GF-D8 (cell line): ENCODE measurements around the gene UBE2G2.
"Not testable (repeated sequence)": the region's sequence is repeated elsewhere in the genome, so short reads cannot be mapped to it uniquely, and the experiment has no call there.

Source experiments
- DNase-seq: peaks from one replicate; lab custom pipeline; 2025; lab: John Stamatoyannopoulos, UW

The UBE2G2 gene

DNA sequence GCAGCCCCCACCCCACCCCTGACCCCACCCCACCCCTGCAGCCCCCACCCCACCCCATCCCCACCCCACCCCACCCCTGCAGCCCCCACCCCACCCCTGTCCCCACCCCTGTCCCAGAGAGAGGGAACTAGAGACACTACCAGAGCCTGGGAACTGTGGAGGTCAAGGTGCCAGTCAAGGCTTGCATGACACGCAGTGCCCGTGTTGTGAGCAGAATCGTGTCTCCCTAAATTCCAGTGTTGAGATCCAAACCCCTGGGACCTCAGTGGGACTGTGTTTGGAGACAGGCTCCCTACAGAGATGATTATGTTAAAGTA, 34.7 kb upstream of the UBE2G2 start:
- DNase-seq = no peak

DNA sequence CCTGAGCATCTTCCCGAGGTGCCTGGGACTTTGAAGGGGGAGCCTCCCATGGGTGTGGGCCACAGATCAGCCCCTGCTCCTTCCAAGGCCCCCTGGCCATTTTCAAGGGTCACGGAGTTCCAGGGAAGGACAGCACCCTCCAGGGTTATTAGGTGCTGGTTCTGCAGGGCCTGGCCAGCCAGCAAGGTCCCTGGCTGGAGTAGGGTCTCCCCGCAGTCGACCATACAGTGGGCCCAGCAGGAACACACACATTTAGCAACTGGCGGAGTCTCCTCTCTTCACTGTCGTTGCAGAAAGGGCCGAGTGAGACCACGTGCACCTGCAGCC, 34.0 kb upstream of the UBE2G2 start:
- DNase-seq = no peak

DNA sequence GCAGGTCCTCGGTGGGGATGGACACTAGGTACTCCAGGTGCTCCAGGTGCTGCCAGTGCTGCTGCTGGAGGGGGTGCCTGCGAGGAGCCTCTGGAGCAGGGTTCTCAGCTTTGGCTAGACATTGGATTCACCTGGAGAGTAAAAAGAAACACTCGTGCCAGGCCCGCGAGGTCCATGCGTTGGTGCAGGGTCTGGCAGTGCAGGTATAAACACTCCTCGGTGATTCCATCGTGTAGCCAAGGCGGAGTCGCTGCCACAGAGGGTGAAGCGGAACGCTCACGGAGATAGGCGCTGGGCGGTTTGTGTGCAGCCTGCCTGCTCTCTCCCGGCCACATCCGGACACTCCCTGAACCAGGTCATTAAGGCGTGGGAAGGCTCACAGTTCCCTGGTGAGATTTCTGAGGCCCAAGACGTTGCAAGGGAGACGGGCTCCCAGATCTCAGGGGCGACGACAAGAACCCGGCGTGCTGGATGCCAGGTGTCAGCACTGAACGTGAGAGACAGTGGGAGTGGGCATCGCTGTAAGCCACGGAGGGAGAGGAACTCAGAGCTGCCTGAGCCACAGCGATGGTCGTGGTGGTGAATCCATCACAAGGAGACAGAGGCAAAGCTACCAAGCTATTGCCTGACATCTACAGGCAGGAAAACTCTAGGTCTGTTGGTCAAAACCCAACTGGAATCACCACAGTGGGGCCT, 33.5 kb upstream of the UBE2G2 start:
- DNase-seq = no peak

DNA sequence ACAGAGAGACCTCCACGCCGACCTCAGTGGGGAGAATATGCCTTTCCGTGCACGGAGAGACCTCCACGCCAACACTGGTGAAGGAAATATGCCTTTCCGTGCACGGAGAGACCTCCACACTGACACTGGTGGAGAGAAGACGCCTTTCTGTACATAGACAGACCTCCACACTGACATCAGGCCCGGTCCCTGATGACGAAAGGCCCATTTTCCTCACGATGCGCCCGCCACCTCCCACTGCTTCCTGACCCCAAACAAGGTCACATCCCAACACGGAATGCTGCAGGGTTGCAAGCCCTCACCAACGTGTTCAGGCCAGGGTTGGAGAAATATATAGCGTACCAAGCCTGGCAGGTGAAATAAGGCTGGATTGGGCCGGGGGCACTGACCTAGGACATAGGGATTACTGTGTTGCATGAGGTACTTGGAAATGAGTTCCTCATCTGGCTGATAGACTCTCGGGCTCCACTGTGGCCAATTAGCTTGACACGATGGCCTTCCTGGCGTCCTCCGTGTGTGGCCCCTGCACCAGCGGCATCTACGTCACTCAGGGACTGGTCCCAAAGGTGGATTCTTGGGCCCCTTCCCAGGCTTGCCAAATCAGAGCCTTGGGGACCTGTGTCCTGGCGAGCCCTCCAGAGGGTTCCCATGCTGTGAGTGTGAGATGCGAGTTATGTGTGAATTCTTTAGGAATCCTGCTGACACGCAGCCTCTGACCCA, 32.8 kb upstream of the UBE2G2 start:
- no peak for DNase-seq

DNA sequence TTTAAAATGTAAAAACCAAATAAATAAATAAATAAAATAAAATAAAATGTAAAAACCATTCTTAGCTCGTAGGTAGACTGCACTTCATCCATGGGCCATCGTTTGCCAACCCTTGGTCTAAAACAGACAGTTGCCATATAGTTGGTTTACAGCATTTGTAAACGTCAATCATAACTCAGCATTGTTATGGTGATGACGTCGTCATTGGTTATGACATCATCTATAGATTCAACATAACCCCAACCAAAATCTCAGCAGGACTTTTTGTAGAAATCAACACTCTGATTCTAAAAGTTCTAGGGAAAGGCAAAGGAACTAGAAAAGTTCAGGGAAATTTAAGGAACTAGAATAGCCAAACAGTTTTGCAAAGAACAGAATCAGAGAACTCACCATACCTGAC, 32.0 kb upstream of the UBE2G2 start:
- no peak for DNase-seq

DNA sequence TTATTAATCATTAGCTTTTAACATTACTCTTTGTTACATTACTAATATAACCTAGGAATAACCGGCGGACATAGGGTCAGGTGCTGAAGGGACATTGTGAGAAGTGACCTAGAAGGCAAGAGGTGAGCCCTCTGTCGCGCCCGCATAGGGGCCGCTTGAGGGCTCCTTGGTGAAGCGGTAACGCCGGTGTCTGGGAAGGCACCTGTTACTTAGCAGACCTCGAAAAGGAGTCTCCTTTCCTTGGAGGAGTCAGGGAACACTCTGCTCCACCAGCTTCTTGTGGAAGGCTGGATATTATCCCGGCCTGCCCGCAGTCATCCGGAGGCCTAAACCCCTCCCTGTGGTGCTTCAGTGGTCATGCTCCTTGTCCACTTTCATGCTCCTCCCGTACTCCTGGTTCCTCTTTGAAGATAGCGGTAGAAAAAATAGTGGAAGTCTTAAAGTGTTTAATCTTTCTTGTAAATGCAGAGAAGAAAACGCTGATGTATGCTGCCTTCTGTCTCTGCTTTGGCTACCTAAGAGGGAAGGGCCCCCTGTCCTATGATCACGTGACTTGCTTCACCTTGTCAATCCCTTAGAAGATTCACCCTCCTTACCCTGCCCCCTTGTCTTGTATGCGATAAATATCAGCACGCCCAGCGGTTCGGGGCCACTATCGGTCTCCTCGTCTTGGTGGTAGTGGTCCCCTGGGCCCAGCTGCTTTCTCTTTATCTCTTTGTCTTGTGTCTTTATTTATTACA, 31.1 kb upstream of the UBE2G2 start:
- not testable (repeated sequence) for DNase-seq

DNA sequence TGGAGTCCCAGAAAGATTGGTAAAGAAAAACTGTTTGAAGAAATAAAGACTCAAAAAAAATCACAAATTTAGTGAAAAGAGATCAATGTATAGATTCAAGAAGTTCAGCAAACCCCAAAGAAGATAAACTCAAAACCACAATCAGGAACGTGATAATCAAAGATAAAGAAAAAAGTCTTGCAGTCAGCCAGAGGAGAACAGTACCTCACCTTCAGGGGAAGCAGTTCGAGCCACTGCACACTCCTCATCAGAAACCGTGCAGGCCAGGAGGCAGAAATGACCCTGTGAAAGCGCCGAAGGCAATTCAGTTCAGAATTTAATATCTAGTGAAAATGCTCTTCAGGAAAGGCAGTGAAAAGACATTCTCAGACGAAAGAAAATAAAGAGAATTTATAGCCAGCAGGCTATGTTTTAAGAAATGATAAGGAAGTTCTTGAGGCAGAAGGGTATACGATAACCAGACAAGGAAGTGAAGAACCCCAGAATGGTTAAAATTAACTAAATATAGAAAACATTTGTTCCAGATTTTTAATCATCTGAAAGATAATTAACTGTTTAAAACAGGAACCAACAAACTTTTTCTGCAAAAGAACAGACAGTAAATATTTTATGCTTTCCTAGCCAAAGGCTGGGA, 29.7 kb upstream of the UBE2G2 start:
- peak; percentile 23 for DNase-seq

DNA sequence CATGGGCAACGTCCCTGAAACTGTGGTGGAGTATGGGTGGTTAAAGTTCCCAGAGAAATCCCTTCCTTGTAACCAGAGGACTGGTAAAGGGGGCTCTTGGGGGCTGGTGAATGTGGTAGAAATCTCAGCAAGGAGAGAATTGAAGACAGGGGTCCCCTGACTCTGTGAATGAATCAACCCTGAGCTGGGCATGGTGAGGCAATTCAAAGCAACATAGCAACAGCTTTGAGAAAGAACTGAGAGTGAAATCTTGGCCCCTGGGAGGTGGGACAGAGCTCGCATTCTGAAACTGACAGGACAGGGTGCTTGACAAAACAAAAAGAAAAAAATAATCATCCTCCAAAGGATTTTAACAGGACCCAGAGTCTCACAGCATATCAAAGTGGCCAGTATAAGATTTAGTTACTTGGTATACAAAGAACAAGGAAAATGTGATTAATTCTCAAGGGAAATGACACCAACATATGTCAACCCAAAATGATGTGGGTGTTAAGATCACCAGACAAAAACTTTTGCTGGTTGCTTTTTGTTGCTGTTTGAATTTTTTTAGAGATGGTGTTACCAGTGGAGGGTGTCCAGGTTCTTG, 28.0 kb upstream of the UBE2G2 start:
- DNase-seq = no peak

DNA sequence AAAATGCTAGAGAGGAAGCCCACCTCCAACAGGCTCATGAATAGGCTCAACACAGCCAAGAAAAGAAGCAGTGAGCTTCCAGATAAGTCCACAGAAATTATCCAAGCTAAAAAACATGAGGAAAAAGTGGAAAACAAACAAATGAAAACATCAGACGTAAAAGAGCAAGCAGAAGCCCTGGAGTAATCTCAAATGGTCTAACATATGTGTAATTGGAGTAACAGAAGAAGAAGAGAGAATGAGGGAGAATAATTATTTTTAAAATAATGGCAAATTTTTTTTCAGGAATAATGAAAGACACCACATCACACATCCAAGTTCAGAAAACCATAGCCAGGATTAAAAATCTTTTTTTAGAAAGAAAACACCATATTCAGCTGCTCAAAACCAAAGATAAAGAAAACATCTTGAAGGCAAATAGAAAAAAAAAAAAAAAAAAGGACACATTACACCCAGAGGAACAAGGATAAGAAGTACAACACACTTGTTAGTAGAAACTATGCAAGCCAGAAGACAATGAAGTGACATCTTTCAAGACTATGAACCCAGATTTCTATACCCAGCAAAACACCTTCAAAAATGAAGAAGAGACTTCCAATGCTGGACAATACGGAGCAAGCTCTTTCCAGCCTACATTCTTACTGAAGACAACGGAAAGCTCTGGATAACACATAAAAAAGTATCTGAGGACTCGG, 26.9 kb upstream of the UBE2G2 start:
- DNase-seq = no peak

DNA sequence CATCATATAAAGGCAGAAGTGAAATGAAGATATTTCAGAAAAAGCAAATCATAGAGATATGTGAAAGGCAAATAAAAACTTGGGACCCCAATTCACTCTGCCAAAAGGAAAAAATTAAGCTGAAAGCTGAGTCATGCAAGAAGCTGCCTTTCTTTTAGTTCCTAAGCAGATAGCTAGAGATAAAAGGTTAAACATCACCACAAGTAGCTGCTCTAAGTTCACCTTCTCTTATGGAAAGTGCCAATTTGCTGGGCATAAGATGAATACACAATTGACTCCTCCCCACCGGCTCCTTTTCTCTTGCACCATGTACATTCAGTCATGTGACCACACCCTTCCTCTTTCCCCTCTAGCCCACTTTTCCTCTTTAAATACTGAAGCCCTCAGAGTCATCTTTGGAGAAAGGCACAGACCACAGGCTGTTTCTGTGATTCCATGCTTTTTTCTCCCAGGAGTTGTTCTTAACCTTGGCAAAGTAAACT, 21.6 kb upstream of the UBE2G2 start:
- DNase-seq = no peak

DNA sequence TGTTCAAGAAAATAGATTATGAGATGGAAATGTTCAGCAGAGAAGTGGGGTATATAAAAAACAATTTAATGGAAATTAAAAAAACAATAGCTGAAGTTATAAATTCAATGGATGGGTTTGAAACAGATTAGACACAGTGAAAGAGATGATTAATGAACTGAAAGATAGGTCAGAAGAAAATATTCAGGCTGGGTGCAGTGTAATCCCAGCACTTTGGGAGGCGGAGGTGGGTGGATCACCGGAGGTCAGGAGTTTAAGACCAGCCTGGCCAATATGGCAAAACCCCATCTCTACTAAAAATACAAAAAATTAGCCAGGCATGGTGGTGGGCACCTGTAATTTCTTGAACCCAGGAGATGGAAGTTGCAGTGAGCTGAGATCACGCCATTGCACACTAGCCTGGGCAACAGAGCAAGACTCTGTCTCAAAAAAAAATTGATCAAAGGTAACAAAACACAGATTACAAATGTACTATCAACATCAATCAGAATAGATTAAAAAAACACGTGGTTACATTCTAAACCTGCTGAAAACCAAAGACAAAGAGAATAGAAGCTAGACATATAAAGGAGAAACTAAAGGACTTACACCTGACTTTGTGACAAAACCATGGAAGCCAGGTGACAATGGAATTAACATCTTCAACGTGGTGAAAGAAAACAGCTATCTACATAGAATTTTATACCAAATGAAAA, 21.0 kb upstream of the UBE2G2 start:
- no peak for DNase-seq

DNA sequence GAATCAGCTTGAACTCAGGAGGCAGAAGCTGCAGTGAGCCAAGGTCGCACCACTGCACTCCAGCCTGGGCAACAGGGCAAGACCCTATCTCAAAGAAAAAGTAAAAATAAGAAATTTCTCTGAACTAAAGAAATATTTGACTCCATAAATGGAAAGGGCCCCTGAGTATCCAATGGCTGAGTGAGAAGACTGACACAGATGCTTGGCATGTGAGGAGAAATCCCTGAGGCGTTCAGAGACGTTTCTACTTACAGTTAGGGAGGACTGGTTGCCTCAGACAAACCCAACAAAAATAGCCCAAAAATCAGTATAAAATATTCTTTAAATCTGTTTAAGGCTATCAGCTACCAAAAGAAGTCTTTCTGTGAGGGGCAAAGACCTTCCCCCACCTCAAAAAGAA, 19.2 kb upstream of the UBE2G2 start:
- no peak for DNase-seq

DNA sequence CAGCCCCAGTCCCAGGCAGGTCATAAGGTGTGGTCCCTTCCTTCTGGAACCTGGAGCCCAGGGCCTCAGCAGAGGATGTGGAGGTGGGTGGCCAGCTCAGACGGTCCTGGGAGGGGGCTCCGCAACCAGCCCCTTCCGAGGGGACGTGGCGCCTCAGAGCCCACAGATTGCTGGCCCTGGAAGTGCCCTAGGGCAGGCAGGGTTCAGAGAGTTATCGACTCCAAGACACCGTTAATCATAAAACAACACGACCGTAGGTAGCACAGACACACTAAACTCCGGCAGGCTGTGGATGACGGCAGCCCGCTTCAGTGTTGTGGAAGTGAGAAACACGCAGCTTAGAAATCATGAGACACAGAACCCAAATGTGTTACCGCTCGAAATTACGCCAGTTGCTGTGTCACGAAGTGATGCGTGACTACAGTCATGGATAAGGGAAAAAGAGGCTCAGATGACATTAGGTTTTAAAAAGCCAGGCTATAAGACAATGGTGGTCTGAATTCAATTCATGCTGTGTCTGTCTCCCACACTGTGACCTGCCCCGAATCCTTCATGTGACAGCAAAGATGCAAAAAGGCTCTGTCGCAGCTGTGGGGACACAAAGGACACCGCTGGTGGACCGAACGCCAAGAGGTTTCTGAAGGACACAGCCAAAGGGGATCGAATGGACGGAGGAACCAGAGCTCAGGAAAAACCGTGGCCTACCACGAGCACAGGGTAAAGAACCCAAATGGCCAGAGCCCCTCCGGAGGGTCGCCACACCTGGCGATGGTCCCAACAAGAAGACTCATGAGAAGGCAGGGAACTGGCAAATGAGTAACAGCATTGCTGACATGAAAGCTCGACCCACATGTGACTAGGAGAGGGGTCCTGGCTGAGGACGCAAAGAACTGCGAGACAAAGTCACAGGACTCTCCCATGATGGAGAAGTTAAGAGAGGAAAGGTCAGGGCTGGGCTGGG, 17.9 kb upstream of the UBE2G2 start:
- DNase-seq = no peak

DNA sequence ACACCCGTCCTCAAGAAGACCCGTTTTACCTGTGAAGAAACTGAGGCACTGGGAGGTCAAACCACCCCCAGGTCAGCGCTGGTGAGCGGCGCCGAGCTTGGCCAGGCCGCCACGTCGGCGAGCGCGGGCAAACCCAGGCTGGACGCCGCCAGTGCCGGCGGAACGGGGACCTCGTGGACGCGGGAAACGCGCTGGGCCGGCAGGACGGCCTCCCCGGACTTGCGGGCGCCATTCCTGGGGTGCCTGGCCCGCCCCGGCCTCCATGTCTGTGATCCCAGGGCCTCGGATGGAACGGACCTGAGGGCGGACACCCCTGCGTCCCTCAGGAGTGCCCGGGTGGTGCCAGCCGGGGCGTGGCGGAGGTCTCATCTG, 17.0 kb upstream of the UBE2G2 start:
- DNase-seq = no peak

DNA sequence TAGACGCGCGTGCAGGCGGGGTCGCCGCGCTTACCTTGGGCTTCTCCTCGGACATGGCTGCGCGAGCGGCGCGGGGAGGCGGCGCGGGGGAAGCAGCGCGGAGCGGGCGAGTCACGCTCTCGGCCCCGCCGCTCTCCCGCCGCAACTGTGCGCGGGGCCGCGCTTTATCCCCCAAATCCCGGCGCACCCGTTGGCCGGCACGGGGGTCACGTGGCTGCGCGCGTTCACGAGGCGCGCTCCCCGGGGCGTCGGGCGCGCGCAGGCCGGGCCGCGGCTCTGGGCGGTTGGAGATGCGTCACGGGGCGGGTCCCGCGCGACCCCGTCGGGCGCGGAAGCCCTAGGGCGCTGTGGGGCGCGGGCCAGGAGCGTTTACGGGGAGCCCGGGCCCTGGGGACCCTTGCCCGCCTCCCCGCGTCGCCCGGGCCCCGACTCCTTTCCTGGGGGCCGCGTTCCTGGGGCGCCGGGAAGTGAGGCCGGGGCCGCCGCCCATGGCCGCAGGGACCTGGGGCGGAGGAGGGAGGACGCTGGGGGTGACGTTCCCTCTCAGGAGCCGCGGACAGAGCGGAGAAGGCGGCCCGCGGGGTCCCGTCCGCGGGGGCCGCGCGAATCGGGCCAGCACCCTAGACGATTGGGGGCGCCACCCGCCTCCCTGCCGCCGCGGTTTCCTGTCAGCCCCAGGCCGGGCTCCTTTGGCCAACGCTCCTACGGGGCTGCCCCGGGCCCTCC, 16.5 kb upstream of the UBE2G2 start, which contains the start of gene SUMO3:
SUMO3 (minus strand) TSS at position 149 of the 726 bp plus-strand sequence; CDS start at position 55, 94 bp downstream.
- peak; percentile 57 for DNase-seq

DNA sequence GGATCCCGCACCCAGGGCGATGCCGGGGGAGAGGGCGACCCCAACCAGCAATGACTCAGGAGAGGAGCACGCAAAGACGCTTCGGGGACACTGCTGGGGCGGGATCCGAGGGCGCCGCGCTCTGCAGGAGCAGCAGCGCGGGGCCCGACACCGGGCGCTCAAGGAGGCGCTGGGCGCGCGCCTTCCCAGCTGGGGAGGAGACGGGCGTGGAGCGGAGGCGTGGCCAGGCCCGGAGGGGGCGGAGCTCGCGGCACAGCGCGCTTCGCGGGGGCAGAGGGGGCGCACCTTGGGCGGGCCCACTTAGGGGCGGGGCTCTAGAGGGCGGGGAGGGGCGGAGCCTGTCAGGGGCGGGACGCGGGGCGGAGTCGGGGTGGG, 15.9 kb upstream of the UBE2G2 start:
- DNase-seq = no peak

DNA sequence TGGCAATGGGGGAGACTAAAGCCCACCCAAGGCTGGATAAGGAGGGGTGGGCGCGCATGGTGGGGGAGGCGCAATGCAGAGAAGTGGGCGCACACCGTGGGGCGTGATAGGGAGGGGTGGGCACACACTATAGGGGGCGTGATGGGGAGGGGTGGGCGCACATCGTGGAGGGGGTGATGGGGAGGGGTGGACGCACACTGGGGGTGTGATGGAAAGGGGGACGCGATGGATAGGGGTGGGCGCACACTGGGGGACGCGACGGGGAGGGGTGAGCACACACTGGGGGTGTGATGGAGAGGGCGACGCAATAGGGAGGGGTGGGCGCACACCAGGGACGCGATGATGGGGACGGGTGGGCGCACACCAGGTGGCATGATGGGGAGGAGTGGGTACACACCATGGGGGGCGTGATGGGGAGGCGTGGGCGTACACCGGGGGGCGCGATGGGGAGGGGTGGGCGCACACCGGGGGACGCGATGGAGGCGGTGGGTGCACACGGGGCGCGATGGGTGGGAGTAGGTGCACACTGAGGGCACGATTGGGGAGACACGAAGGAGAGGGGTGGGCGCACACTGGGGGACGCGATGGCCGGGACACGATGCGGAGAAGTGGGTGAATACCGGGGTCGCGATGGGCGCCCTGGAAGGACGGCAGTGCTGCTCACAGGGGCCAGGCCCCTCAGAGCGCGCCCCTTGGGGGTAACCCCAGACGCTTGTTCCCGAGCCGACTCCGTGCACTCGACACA, 15.3 kb upstream of the UBE2G2 start:
- no peak for DNase-seq

DNA sequence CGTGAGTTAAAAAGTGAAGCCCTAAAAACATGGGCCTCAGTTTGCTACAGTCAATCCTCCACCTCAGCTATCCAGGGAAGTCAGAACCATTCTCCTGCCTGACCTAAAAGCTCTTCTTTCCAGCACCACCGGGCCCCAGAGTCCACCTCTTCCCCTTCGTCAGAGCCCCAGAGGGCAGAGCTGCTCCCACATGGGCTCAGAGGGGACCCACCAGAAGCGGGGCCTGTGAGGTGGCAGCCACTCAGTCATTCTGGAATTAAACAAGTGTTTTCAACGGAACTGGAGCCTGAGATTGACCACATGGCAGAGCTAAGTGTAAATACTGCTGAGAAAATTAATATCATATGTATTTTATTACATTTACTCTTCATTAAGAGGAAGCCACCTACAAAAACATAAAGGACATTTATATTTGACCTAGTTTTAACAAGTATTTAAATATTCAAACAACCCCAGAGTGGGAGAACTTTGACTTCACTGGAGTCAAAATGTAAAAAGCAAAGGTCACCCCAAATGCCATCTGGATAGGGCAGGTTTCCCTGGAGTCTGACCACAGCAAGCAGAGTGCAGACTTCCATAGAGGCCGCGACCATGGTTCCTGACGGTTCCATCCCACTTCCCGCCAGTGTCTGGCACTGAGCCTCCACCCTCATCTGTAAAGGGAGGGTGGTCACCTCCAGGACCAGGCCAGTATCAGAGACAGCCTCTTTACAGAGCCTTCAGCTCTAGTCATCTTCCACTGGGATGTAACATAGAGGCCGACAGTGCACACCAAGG, 14.4 kb upstream of the UBE2G2 start:
- DNase-seq = no peak
